GM12873 (cell line): Measurements from ENCODE around the gene WNT7A.

ENCODE experiments used
- TF ChIP-seq, protein P1 (sequence below): IDR thresholded peaks from 2 replicates; pipeline ENCODE4 v1.5.1; 2012; ENCODE audit warnings: low read depth, mild to moderate bottlenecking, moderate library complexity, low read length, control low read depth; ENCODE audit not compliant: insufficient read depth; ENCODE audit errors: missing control alignments

Gene WNT7A

DNA sequence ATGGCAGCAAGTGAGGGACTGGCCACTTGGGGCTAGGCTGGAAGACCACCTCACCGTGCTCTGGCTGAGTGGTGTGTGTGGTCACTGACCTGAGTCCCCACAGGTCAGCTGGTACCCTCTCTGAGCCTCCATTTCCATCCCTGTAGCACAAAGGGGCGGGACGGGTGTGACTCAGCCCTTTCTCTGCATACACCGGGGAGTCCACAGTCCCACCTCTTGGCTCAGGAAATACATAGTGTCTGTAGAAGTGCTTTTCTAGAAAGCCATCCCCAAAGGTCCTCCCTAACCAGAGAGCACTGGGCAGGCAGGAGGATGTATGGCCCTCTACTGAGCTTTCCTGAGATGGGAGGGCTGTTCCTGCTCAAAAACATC, 27.2 kb downstream of the WNT7A start:
- TF ChIP-seq, protein P1, sequence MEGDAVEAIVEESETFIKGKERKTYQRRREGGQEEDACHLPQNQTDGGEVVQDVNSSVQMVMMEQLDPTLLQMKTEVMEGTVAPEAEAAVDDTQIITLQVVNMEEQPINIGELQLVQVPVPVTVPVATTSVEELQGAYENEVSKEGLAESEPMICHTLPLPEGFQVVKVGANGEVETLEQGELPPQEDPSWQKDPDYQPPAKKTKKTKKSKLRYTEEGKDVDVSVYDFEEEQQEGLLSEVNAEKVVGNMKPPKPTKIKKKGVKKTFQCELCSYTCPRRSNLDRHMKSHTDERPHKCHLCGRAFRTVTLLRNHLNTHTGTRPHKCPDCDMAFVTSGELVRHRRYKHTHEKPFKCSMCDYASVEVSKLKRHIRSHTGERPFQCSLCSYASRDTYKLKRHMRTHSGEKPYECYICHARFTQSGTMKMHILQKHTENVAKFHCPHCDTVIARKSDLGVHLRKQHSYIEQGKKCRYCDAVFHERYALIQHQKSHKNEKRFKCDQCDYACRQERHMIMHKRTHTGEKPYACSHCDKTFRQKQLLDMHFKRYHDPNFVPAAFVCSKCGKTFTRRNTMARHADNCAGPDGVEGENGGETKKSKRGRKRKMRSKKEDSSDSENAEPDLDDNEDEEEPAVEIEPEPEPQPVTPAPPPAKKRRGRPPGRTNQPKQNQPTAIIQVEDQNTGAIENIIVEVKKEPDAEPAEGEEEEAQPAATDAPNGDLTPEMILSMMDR, result no peak

- TF ChIP-seq, protein P1, result no peak
Measured at GRCh38 chr3:13851997-13852637, 27.8 kb downstream of the WNT7A start.

- TF ChIP-seq, protein P1, result no peak
Measured at GRCh38 chr3:13851091-13851849, 28.6 kb downstream of the WNT7A start.

DNA sequence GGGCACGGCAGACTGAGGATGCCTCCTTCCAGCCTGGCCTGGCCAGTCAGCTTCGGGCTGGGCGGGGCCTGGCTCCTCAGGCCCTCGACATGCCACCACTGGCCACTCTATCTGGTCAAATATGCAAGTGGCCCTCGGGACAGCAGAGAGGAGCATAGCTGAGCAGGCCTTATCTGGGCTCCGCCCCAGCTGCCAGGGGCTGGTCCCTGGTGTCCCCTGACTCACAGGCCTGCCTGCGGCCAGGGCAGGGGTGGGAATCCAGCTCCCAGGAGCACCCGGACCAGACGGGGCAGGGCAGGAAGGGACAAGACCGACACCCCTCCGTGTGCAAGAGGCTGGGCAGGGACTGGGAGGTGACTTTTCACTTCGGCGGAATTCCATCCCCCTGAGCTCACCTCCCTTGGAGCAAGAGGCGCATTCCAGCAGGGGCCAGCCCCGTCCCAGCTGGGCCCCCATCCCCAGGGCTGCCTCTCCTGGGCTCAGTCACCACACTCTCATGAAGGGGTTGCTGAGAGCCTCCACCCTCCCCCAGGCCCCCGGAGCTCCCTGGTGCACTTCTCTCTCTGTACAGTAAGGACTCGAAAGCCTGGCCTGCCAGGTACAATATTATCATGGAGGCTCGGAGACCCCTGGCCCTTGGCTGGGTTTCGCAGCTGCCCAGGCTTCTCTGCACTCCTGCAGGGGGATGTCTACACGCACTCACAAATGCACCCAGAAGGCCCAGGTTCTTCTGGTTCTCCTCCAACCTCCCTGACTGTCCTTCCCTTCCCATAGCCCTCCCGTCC, 29.5 kb downstream of the WNT7A start:
- TF ChIP-seq, protein P1, result no peak

DNA sequence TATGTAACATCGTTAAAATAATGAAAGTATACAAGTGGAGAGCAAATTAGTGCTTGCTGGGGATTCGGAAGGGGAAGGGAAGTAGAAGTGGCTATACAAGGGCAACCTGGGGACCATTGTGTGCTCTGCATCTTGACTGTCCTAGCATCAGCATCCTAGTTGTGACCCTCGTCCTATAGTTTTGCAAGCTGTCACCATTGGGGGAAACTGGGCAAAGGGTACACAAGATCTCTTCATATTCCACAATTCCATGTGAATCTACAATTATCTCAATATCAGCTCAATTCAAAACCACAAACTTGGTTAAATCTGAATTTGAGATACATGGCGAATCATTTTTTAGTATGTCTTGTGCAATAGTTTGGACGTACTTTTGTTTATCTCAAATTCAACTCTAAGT, 30.9 kb downstream of the WNT7A start:
- TF ChIP-seq, protein P1, result no peak

DNA sequence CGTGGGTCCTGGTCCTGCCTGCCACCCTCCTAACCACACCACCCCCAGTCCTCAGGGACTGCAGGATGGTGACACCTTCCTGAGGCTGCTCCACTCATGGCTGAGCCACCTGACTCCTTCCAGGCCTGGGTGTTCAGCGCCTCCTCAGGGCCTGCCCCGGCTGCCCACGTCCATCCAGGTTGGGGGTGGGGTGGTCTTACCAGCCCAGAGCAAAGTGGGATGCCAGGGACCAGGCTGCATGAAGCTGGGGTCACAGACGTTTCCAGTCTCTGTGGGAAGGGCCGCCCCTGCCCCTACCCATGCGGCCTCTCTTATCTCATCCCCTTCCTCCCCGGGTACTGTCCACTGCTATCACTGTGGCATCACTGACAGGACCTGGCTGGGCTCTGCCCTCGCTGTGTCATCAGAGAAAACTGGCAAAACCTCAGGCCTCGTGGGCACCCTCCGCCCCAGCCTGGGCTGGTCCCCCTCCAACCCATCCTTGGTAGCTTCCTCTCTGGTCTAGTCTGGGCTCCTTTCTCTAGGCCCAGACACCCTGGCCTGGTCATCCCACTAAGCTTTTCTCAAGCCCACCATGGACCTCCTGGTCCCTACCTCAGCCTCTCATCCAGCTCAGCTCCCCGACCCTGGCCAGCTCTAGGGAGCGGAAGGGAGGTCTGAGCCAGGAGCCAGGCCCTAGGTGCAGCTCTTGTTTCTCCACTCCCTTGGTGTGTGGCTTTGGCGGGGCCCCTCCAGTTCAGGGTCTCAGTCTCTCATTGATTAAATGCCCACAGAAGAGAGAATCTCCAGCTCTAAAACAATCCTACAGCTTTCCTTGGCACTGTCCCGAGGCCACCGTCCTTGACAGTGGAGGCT, 32.9 kb downstream of the WNT7A start:
- TF ChIP-seq, protein P1, result no peak
